GM18526 (cell line): Measurements from ENCODE around the gene BMPR2.

ENCODE experiments used
- POLR2A ChIP-seq: IDR thresholded peaks from 3 replicates; pipeline ENCODE4 v1.6.1; 2011; ENCODE audit not compliant: insufficient read length; ENCODE audit errors: extremely low read depth

Gene BMPR2

DNA sequence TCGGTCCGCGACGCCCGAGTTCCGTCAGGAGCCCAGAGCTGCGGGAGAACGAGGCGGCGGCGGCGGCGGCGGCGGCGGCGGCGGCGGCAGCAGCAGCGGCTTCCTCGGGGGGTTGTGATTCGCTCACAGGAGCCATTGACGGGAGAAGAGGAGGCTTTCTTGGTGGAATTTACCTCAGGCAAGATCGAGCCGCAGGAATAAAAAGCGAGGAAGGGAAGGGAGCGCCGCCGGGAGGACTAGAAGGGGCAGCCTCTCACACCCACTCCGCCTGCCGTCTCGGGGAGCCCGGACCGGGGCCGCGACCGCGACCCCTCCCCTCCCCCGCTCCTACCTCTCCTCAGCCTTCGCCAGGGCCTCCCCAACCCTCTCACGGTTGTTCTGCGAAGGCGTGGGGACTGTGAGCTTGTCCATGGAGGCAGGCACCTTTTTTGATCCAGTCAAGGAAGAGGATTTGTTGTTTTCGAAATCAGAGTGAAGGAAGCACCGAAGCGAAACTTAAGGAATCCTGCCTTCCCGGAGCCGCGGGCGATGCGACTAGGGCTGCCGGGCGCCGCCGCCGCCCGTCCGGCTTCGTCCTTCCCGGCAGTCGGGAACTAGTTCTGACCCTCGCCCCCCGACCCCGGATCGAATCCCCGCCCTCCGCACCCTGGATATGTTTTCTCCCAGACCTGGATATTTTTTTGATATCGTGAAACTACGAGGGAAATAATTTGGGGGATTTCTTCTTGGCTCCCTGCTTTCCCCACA lies 506 bp downstream of the BMPR2 start:
- no peak for TF ChIP-seq POLR2A

DNA sequence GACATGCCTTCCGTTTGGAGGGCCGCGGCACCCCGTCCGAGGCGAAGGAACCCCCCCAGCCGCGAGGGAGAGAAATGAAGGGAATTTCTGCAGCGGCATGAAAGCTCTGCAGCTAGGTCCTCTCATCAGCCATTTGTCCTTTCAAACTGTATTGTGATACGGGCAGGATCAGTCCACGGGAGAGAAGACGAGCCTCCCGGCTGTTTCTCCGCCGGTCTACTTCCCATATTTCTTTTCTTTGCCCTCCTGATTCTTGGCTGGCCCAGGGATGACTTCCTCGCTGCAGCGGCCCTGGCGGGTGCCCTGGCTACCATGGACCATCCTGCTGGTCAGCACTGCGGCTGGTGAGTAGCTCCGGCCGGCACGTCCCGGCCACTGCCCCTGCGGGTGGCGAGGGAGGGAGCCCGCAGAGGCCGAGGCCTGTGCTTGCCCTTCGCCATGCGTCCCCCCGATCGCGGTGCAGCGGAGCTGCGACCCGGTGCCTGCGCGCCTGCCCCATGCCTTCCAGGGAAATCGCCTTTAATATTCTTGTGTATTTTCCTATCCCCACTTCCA lies 1.2 kb downstream of the BMPR2 start:
- no peak for TF ChIP-seq POLR2A

DNA sequence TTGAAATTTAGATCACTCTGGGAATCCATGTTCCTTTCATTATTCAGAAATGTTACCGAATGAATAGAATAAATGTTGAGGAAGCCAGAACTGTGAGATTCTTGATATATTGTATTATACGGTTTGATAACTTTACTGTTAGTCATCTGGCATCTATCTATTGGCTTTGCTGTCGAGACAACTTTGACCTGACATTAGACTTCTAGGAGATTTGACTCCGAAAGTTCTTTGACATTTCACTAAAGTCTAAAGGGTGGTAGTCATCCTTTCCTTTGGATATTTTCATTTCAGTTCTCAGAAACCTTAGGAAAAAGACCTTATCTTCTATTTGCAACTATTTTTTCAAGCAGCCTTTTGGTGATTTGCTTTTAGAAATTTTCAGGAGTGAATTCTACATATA lies 1.9 kb downstream of the BMPR2 start:
- no peak for TF ChIP-seq POLR2A

DNA sequence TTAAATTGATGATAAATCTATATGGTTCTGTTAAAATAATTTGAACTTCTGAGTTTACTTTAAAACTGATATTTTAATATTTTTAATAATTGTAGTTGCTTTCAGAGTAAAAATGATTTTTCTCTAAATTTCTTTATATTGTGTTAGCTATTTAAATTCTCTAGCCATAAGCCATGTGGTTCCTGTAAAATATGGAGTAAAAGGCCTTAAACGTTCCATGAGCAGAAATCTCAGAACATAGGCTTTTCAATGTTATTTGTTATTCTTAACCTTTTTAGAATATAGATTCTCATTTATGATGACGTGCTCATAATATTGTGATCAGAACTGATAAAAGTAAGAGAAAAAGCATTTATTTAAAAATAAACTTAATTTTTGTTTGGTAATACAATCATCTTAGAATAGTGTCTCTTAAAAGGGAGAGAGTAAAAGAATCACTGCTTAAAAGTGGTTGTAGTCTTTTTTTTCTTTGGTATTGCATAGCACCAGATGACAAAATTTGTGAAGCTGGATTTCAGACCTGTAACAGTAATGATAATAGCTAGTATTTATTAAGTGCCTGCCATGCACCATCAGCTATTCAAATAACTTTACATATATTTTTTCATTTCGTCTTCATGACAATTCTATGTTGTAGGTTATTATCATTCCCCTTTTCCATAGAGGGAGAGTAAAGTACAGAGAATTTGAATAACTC lies 2.7 kb downstream of the BMPR2 start:
- no peak for TF ChIP-seq POLR2A

DNA sequence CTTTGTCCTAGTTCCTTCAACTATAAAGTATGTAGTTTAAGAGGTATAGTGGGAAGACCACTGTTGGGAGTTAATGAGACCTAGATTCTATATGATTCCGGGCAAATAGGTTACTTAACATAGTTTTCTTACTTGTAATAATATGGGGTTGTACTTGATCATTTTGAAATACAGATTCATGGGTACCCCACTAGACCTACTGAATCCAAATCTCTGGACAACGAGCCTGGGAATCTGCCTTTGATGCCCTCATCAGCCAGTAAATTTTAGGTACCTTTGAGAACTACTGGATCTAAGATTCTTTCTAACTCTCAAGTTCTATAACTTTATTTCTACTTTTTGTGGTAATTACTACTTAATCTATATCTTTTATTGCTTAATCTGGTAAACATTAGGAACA lies 6.6 kb downstream of the BMPR2 start:
- TF ChIP-seq POLR2A: no peak

DNA sequence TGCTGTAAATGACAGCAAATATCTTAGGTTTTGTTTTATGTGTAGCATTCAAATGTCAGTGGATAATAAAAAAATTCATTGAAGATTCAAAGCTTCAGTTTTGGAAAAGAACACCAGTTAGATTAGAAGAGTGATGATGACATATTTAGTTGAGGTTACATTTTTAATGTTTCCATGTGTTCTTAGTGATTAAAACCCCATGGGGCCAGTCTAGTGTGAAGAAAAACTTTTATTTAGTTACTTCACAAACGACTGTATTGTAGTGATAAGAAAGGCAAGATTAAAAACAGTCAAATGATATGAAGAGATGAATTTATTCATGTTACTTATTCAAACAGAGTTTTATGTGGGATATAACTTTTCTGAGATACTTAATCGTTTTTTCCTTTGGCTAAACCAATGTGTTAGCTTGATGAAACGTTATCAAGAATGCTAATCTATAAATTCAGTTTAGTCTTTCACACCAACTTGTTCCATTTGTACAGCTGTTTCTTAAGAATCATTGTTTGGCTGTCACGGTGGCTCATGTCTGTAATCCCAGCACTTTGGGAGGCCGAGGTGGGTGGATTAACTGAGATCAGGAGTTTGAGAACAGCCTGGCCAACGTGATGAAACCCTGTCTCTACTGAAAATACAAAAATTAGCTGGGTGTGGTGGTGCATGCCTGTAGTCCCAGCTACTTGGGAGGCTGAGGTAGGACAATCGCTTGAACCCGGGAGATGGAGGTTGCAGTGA lies 11.6 kb downstream of the BMPR2 start:
- no peak for TF ChIP-seq POLR2A

DNA sequence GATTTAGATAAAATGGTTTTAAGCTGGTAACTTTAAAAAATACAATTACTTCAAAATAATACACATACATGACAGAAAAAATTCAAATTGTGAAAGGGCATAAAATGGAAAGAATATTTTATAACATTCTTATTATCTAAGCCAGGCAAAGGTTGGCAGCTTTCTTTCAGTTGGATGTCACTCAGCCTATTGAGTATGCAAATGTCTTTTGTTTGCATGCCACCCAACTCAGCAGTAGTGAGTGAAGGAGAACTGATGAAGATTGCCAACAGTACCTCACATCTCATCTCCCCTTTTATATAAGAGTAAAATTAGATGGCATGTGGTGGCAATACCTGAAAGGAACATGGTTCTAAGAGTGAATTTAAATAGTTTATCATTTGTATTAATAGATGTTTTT lies 24.8 kb downstream of the BMPR2 start:
- TF ChIP-seq POLR2A: no peak

DNA sequence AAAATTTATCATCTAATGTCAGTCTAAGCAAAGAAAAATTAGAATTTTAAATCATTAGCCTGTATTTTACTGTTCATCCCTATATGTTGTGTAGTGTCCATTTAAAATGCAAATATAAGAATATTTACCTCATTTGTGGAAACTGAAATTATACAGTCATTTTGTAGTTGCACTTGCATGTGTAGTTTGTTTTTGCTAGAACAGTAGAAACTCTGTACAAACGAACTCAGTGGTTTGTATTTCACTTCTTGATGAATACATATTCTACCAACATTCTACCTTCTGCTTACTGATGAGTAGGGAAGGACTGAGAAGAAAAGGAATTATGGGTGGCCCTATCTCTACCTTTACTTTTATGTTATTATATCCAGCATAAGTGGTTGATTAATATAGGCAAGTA lies 29.7 kb downstream of the BMPR2 start:
- TF ChIP-seq POLR2A: no peak

DNA sequence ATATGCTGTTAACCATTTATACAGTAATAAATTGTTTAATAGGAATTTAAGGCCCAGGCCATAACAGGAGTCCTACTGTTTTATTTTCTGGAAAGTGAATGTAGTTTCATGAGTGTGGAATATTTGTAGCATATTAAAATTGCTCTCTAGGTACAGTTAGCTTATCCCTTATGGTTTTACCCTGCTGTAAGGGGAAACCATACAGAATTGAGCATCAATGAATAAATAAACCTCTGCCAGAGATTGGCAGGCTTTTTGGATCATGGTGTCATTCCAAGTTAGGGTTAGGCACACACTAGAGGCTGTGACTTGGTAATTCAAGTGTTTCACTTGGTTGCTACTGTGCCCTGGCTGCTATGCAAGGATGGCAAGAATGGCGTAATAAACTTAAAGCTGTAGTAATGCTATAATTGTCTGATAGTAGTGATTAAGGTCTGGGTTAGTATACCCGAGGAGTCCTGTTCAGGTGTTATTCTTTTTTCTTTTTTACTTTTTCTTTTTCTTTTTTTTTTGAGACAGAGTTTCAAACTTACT lies 30.4 kb downstream of the BMPR2 start:
- TF ChIP-seq POLR2A: no peak

DNA sequence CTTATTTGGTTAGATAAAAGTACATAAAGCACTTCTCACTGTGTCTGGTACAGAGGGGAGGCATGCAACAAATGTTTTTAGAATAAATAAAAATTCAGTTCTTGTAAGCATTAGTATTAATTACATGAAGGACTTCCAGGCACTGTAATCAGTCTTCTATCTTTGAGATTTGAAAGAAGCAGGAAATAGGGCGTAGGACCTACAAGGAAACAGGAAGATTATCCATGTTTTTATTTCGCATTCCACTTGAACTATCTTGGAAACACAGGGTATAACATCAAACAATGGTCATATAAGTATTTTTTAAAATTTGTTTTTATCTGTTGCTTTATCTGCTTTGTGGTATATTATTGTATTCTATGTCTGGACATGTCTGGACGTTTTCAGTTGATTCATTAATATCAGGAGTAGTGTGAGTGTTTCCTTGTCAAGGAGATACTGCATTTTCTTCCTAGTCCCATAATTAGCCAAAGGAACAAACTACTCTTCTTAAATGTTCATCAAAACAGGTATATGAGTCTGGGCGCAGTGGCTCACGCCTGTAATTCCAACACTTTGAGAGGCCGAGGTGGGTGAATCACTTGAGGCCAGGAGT lies 32.5 kb downstream of the BMPR2 start:
- no peak for TF ChIP-seq POLR2A

DNA sequence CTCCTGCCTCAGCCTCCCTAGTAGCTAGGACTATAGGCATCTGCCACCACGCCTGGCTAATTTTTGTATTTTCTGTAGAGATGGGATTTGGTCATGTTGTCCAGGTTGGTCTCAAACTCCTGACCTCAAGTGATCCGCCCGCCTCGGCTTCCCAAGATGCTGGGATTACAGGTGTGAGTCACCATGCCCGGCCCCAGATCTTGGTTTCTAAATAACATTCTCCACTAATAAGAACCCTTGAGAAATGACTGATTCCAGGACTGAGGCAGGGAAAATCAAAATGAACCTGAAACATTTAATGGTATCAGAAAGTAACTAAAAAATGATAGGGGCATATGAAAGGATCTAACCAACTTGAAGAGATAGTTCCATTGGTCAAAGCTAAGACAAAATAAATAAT lies 34.0 kb downstream of the BMPR2 start:
- no peak for TF ChIP-seq POLR2A

DNA sequence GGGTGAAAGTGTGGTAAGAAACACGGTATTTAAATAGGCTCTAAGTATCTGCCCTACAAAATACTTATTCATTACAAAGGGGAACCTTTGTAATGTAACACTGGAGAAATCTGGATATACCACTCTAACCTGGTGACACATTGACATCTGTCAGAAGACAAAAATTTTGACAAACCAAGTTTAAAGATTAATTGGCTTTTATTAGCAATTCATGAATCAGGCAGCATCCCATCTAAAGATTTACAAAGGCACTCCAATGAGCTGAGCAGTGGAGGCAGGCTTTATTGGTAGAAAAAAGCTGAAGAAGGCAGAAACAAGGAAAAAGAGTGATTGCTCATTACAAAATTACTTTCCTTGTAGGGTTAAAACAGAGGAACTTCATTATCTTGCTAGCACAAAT lies 35.0 kb downstream of the BMPR2 start:
- no peak for TF ChIP-seq POLR2A

DNA sequence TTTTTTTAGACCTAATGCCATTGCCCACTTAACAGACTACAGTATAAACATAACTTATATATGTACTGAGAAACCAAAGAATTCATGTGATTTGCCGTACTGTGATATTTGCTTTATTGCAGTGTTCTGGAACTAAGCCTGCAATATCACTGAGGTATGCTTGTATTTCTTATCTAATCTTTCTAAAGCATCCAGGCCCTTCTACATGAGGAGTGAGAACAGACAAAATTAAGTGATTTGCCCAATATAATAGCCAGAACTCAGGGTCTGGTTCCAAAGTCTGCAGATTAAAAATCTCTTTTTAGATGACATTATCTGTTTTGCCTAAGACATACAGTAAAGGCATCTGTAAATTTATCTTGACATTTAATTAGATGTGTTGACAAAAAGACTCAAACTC lies 41.9 kb downstream of the BMPR2 start:
- no peak for TF ChIP-seq POLR2A

DNA sequence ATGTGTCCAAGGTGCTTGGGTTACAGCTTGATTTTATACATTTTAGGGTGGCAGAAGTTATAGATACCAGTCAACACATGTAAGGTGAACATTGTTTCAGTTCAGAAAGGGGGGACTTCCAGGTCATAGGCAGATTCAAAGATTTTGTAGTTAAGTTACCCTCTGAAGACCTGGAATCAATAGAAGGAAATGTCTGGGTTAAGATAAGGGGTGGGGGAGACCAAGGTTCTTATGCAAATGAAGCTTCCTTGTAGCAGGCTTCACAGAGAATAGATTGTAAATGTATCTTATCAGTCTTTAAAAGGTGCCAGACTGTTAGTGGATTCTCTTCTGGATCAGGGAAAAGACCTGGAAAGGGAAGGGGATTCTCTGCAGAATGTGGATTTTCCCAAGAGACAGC lies 42.4 kb downstream of the BMPR2 start:
- TF ChIP-seq POLR2A: no peak

DNA sequence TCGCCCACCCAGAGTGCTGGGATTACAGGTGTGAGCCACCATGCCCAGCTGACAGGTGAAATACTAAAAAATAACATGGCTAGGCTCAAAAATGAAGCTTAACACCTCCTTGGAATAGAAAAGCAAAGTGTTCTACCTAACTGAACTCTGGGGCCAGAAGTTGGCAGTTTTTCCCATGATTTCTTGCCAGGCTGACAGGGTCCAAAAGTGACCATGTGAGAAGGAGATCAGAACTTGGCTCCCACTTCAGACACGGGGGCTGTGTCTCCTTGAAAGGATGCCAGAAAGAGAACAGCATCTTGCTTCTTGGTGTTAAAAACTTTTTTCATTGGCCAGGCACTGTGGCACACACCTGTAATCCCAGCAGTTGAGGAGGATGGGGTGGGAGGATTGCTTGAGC lies 47.0 kb downstream of the BMPR2 start:
- TF ChIP-seq POLR2A: no peak
